ENCODE measurements around the gene SYT12.

- TF ChIP-seq CTCF (IDR thresholded peaks at IDR 0.05) (no peak), POLR2A (IDR thresholded peaks at IDR 0.05) (no peak)
These were observed 76.0 kb downstream of the SYT12 start for GRCh38 chr11:67098799-67099429.
